SK-N-SH treated with all-trans-retinoic acid at 6 μM for 48 hours (cell line): Measurements from ENCODE around the gene GABBR1.

Experiments
- ARNTL ChIP-seq: fragments of 450-650 bp; formaldehyde crosslinking; IDR thresholded peaks from 2 replicates; pipeline ENCODE4 v1.5.0; 2020; ENCODE audit warnings: low read depth, mild to moderate bottlenecking, moderate library complexity, borderline replicate concordance
- CSRNP3 ChIP-seq: fragments of 250-450 bp; sonication (Bioruptor Pico); IDR thresholded peaks from 2 replicates; pipeline ENCODE4 v1.5.1; 2021; ENCODE audit warnings: mild to moderate bottlenecking, moderate library complexity
- SNAI2 ChIP-seq: fragments of 250-450 bp; sonication (Bioruptor Pico); IDR thresholded peaks from 2 replicates; pipeline ENCODE4 v1.5.0; 2020; ENCODE audit warnings: mild to moderate bottlenecking, moderate library complexity
- ZFP3 ChIP-seq: fragments of 250-450 bp; sonication (Bioruptor Pico); IDR thresholded peaks from 2 replicates; pipeline ENCODE4 v1.5.0; 2020; ENCODE audit warnings: mild to moderate bottlenecking, moderate library complexity

GRCh38 chr6:29561091-29561490 is 71.9 kb downstream of the GABBR1 start:
- TF ChIP-seq SNAI2 (CRISPR knock-in tag) (no peak), CSRNP3 (CRISPR knock-in tag) (no peak), ZFP3 (CRISPR knock-in tag) (no peak), ARNTL (CRISPR knock-in tag) (no peak)
